Activated CD8-positive, alpha-beta memory T cell treated with anti-CD3 and anti-CD28 coated beads for 48 hours (primary cell): Measurements from ENCODE around the gene STXBP6.

Experiments used
- DNase-seq, 3 experiments: peaks; one replicate each; pipeline ENCODE4 v3.0.0-alpha.2; 2020; ENCODE audit warnings: low read depth in 2 of 3, low spot score in 2 of 3

Gene STXBP6

GRCh38 chr14:25017562-25017961 is 32.4 kb downstream of the STXBP6 start:
- DNase-seq, result no peak

GRCh38 chr14:25015761-25016160 is 34.2 kb downstream of the STXBP6 start:
- DNase-seq, result no peak

DNA sequence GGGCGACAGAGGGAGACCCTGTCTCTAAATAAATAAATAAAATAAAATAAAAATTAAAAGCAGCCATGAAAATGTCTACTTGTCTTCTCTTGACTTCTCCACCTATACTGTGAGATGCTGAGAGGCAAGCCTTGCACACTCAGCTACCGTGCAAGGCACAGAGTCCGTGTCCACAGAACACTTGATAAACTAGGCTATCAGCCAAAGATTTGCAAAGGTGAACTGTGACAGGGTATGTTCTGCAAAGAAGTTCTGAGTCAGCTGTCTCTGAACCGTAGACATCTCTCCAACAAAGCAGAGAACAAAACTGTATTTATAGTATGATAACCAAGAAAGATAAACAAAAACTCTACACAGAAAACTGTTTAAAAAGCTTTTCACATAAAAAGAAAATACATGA is 35.5 kb downstream of the STXBP6 start:
- DNase-seq, result no peak

DNA sequence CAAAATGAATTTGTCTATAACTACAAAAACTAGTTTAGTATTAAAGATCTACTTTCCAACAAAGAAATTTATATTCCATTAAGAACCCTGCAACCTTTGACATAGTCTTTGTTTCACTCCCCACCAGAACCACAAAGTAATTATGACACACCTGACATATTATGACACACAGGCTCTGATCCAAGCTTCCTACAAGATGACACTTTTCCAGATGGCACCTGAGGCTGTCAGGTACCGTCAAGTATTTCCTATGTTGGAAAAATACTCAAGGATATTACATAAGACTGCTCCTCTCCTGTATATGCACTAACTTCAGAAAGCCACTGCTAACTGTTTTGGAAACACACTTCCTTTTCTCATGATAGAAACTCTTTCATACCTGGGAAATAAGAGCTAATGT is 38.9 kb downstream of the STXBP6 start:
- no peak for DNase-seq

GRCh38 chr14:25010471-25010870 is 39.5 kb downstream of the STXBP6 start:
- no peak for DNase-seq

DNA sequence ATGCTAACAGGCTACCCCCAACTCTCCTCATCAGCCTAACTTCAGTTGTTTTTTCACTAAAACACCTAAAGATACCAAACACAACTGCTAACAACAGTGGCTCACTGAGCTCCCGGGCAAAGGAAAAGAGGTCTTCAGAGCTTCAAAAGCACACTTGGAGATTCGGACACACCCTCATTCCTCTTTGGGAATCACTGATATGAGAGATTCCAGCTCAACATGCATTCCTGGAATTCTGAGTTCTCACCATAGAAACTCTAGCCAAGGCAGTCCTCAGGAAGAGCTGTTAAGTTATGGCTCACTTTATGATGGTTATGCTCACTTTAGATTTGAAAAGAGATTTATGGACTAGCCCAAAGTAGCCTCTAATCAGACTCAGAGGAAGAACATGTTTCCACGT is 40.1 kb downstream of the STXBP6 start:
- no peak for DNase-seq

DNA sequence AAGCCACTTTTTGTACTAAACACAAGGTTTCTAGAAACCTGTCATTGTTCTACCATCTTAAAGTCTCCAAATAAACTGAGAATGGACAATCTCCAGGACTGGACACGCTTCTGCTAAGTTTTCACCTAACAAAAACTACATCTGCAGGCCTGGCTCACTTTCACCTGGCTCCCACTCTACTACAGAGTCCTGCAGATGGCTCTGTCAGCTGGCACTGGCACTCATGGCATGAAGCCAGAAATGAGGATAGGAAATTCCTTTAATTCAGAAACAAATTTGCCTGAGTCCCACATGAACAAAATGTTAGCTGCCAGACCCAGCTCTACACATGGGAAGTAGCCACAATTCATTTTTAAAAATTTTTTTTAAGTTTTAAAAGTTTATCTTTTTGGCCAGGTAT is 42.1 kb downstream of the STXBP6 start:
- DNase-seq, result no peak

DNA sequence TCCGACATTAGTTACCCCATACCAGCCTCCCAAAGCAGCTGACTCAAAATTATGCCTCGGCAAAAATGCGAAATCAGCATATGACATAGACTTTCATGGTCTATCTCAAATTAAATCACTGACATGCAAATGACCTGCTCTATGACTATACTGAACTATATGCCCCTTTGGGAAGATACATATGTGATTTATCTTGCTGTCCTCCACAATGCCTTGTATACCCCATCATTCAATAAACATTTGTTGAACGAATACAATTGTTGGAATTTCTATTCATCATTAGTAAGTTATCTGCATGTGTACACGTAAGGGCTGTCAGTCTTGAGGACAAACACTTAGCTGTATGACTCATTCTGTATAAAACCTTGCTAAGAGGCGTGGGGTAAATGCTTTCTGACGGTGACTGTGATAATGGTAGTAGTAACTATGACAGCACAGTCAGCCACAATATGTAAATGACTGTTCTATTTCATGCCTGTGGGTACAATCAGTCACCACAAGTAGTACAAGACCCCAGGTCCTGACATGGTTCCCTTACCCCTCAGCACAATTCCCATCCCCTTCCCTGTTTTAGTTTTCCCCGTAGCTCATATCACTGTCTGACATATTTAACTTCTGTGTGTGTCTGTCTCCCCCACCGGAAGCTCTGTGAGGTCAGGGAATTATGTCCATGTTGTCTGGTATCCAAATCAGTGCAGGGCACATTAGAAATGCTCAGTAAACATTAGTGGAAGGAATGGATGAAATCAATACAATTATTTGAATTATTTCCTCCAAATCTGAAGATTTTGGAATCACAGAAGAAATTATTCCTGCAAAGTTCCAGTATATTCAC is 42.8 kb downstream of the STXBP6 start:
- DNase-seq, result no peak

DNA sequence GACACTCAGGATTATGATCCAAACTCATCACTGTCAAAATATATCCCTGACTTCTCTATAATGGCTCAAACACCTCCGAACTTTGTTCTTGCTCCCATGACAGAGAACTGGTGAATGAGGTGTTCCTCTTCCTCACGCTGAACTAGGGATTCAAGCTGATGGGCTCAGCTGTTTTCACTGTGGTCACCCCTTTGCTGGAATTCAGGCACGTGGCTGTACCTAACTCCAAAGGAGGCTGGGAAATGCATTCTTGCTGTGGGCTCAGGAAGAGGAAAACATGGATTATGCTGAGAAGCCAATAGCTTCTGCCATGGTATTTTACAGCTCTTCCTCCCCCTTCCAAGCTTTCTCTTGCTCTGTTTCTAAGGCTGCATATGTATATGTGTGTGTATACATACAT is 43.9 kb downstream of the STXBP6 start:
- no peak for DNase-seq

- no peak for DNase-seq
Observed at GRCh38 chr14:25004389-25004809, 45.5 kb downstream of the STXBP6 start.

DNA sequence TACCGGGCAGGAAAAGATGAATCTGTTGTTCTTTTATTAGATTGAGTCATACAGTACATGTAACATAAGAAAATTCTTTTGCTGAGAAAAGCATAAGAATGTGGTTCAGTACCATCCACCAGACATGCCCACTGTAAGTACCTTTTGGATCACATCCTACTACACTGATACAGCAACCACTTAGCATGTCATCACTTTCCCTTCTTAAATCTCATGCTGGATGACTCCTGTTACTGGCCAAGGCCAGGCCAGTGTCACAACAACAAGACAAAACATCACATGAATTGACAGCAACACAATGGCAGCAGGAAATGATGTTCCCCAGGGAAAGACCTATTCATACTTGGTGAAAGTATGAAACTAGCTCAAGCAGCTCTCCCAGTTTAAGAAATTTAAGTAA is 46.4 kb downstream of the STXBP6 start:
- DNase-seq, result no peak

GRCh38 chr14:25001601-25002000 is 48.3 kb downstream of the STXBP6 start:
- DNase-seq, result no peak

- no peak for DNase-seq
Observed at GRCh38 chr14:25001156-25001555, 48.8 kb downstream of the STXBP6 start.

DNA sequence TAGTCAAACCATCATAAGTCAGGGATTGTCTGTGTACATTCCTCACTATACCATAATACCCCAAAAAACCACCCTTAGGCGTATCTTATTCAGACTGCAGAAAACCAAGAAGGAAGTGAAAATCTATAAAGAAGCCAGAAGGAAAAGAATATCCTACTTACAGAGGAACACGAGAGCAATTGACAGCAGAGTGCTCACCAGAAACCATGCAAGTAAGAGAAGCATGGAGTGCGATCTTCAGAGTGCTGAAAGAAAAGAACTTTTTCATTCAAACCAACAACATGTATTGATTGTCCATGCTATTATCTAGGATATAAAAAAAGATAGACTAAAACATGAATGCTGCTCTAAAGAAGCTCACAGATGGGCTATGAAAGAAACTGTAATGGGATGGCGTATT is 50.8 kb downstream of the STXBP6 start:
- DNase-seq, result no peak

GRCh38 chr14:24996930-24997725 is 52.8 kb downstream of the STXBP6 start:
- DNase-seq, result no peak

- DNase-seq, result no peak
Observed at GRCh38 chr14:24995016-24995415, 54.9 kb downstream of the STXBP6 start.

DNA sequence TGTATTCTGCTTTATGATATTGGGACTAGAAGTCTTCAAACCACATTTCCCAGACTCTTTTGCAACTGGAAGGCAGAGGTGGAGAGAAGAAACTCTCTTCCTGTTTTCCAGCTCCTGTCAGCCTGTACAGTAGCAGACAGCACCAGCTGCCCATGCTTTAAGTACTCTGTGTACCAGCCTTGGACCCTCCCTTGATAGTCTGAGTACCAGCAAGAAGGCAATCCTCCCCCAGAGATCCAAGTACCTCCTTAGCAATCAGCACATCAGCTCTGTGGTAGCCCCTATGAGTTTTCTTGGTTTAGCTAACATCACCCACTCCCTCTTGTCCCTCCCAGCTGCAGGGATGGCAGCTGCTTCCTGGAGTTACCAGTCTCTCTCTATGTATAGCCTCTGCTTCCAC is 56.3 kb downstream of the STXBP6 start:
- DNase-seq, result no peak

DNA sequence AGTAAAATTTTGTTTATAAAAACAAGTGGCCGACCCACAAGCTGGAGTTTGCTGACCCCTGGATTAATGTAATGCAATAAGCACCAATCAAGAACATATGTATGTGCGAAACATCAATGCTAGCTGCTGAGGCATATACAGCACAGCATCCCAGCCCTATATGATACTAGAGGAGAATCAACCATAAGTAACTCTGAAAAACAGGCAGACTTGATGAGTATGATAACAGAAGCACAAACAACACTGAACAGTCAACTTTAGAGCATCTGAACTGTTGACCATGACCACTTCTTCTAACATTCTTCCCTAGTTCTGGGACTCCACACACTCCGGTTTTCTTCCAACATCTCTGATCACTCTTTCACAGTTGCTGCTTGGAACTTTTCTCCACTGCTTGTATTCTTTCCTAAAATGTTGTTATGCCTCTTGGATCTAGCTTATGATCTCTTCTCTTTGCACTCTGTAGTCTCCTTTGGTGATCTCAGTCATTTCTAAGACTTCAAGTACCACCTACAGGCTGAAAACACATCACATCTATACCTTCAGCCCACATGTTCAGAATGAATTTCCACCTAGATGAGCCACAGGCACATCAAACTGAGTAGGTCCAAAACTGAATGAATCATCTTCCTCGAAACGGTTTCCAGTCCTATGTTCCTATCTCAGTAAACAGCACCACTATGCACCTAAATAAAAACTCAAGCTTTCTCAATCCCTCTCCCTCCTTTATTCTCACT is 57.2 kb downstream of the STXBP6 start:
- no peak for DNase-seq

- no peak for DNase-seq
Observed at GRCh38 chr14:24991821-24992220, 58.1 kb downstream of the STXBP6 start.

GRCh38 chr14:24991288-24991687 is 58.7 kb downstream of the STXBP6 start:
- DNase-seq, result no peak

- no peak for DNase-seq
Observed at GRCh38 chr14:24990773-24991172, 59.2 kb downstream of the STXBP6 start.

GRCh38 chr14:24990050-24990449 is 59.9 kb downstream of the STXBP6 start:
- DNase-seq, result no peak
